GM19193 (cell line): ENCODE measurements around the gene NRDE2.

Experiments
- POLR2A ChIP-seq: IDR thresholded peaks from 4 replicates; pipeline ENCODE4 v1.6.1; 2011; ENCODE audit not compliant: insufficient read depth, insufficient read length; ENCODE audit errors: extremely low read depth

NRDE2 gene

DNA sequence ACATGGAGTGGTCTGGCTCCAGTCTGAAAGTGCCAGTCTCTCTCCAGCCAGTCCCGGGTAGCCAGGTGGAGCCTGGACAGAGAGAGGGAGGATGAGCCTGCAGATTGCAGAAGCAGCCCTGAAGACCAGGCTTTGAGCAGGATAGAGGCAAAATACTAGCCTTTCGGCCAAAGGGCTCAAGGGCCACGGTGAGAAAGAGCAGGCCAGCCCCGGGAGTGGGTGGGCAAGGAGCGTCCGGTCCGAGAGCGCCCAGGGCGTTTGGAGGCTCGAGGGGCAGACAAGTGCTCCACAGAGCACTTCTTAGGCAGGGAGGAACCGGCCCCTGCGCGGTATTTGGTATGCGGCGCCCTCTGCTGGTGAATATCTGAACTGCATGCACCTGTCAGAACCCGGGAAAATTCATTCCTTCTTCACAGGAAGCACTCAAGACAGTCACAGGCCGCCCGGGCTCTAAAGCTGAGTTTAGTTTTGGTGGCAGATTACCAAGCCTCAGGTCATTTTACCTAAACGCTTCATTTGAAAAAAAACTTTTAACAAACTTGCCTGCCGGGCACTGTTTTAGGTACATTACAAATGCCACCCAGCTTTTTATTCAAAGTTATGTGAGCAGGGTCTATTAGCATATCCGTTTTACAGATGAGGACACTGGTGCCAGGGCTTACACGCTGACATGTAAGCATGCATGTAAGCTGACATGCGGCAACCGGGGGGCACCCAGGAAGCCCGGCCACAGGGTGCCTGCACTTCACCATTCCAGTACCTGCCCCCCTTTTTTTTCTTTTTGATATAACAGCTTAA lies 96.4 kb downstream of the NRDE2 start:
- no peak for TF ChIP-seq POLR2A

DNA sequence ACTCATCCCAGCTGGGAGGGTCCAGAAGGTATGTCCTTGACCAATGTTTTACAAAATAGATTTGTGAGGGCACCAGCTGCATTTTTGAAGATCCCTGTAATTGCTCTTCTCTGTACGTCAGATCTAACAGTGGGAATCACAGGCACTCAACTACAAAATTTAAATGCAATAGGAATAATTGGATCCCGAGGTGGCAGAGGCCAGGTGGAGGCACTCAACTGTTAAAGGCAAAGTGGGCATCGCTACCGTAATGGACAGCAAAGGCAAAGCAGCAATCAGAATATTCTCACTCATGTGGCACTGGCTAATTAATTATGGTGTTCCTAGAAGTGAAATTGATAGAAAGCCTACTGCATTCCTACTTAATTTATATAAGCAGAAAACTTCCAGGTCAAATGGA lies 103.3 kb downstream of the NRDE2 start:
- TF ChIP-seq POLR2A = no peak
